H4 (cell line): ENCODE measurements around the gene AP1S1. TPM values are rescaled to one million over a fixed set of nuclear protein-coding genes. Genes with fewer than 3 reads are reported as not detected.
"Not testable (repeated sequence)": the region's sequence is repeated elsewhere in the genome, so short reads cannot be mapped to it uniquely, and the experiment has no call there.

ENCODE experiments used
- DNase-seq: peaks from one replicate; pipeline ENCODE4 v3.0.0-alpha.2; 2015; ENCODE audit warnings: low spot score
- total RNA-seq: library from RNA; depleted of rRNA; stranded (reverse); fragments of >200 nt; shearing (Covaris generic); gene quantifications from 2 replicates; pipeline ENCODE4 v1.2.3, GENCODE V29; 2014; rRNA removed

The AP1S1 gene
- total RNA-seq, 1 experiment from 2014 or later = 148 TPM

- no peak for DNase-seq
These were observed 46.8 kb downstream of the AP1S1 start, which contains the start of gene MOGAT3 for GRCh38 chr7:101200862-101201599. MOGAT3 (minus strand) TSS chr7:101201036; CDS start chr7:101200854, 182 bp downstream.

- DNase-seq = no peak
These were observed 47.7 kb downstream of the AP1S1 start for GRCh38 chr7:101201695-101202602.

GRCh38 chr7:101202603-101202918, 48.3 kb downstream of the AP1S1 start:
- no peak for DNase-seq

GRCh38 chr7:101203740-101204738, 49.8 kb downstream of the AP1S1 start:
- not testable (repeated sequence) for DNase-seq

GRCh38 chr7:101205901-101206664, 51.8 kb downstream of the AP1S1 start:
- no peak for DNase-seq

GRCh38 chr7:101206665-101207042, 52.4 kb downstream of the AP1S1 start:
- no peak for DNase-seq

GRCh38 chr7:101207459-101207858, 53.2 kb downstream of the AP1S1 start:
- DNase-seq = no peak

- no peak for DNase-seq
These were observed 54.5 kb downstream of the AP1S1 start for GRCh38 chr7:101208794-101209193.

GRCh38 chr7:101210143-101210542, 55.9 kb downstream of the AP1S1 start:
- DNase-seq = no peak

Other genes starting within 250 kb of the AP1S1 start
- gene MUC3A, start 204.9 kb upstream of the AP1S1 start, total RNA-seq = not detected in 2 replicates
- 0.54 and 1.0 TPM in 2 replicates for gene MUC12, start 184.9 kb upstream of the AP1S1 start, total RNA-seq
- not detected in 2 replicates for gene MUC17, start 134.4 kb upstream of the AP1S1 start, total RNA-seq
- gene TRIM56, start 69.0 kb upstream of the AP1S1 start, total RNA-seq = 3.4 and 4.6 TPM in 2 replicates
- gene SERPINE1, start 27.4 kb upstream of the AP1S1 start, total RNA-seq = 11.1 and 12.7 TPM in 2 replicates
- 3.6 and 7.1 TPM in 2 replicates for gene VGF, start 11.1 kb downstream of the AP1S1 start, total RNA-seq
- gene NAT16, start 25.8 kb downstream of the AP1S1 start, total RNA-seq = not detected in 2 replicates
- not detected in 2 replicates for gene MOGAT3, start 46.6 kb downstream of the AP1S1 start, total RNA-seq
- gene PLOD3, start 63.1 kb downstream of the AP1S1 start, total RNA-seq = 32.7 and 41.3 TPM in 2 replicates
- 87.9 and 103 TPM in 2 replicates for gene ZNHIT1, start 63.7 kb downstream of the AP1S1 start, total RNA-seq
- 0.99 and 6.0 TPM in 2 replicates for gene CLDN15, start 83.3 kb downstream of the AP1S1 start, total RNA-seq
- 115 and 118 TPM in 2 replicates for gene FIS1, start 90.6 kb downstream of the AP1S1 start, total RNA-seq
- gene IFT22, start 167.3 kb downstream of the AP1S1 start, total RNA-seq = 60.2 and 63.4 TPM in 2 replicates
- gene COL26A1, start 208.4 kb downstream of the AP1S1 start, total RNA-seq = not detected in 2 replicates